Activated CD8-positive, alpha-beta memory T cell treated with anti-CD3 and anti-CD28 coated beads for 36 hours (primary cell): ENCODE measurements around the gene COL8A2. TPM values are rescaled to one million over a fixed set of nuclear protein-coding genes. Genes with fewer than 3 reads are reported as not detected.

Experiments
- CTCF ChIA-PET: fragments of 350-600 bp; sonication (Branson Sonifier 250); formaldehyde crosslinking; loops from one replicate; lab custom pipeline; 2021; ENCODE audit warnings: antibody characterized with exemption; lab: Charles Lee
- POLR2A ChIA-PET: fragments of 350-600 bp; sonication (Branson Sonifier 250); formaldehyde crosslinking; loops from one replicate; lab custom pipeline; 2021; ENCODE audit warnings: antibody characterized with exemption; lab: Charles Lee
- total RNA-seq, 2 experiments: library from RNA; stranded (reverse); gene quantifications; one replicate each; pipeline ENCODE4 v1.2.3, GENCODE V29; 2021

Gene COL8A2
- total RNA-seq, 2 experiments from 2014 or later = 0.38 to 0.48 TPM

- ChIA-PET CTCF (interaction anchor here (0.7 to 0.8 kb wide), 3 partner anchors 18 to 60 kb away, joined by 3 read pairs; no protein-coding TSS in a partner anchor), POLR2A (no interaction called here)
These were observed 3.3 kb upstream of the COL8A2 start for GRCh38 chr1:36128126-36128904.

GRCh38 chr1:36126797-36127500 is 1.9 kb upstream of the COL8A2 start:
- POLR2A ChIA-PET = interaction anchor here (0.6 kb wide), 1 partner anchor 9 kb away, joined by 7 read pairs; no protein-coding TSS in a partner anchor

GRCh38 chr1:36126005-36126716 is 1.1 kb upstream of the COL8A2 start:
- CTCF ChIA-PET = no interaction called here
- POLR2A ChIA-PET = no interaction called here

More at GRCh38 chr1:36126797-36127500, 1.9 kb upstream of the COL8A2 start:
- CTCF ChIA-PET = no interaction called here

GRCh38 chr1:36124404-36125128 is 456 bp downstream of the COL8A2 start:
- ChIA-PET CTCF (no interaction called here), POLR2A (no interaction called here)

GRCh38 chr1:36123356-36123755 is 1.7 kb downstream of the COL8A2 start:
- POLR2A ChIA-PET = no interaction called here
- CTCF ChIA-PET = no interaction called here

- CTCF ChIA-PET = interaction anchor here (0.6 kb wide), 1 partner anchor 403 kb away, joined by 4 read pairs; no protein-coding TSS in a partner anchor
- POLR2A ChIA-PET = no interaction called here
These were observed 2.7 kb downstream of the COL8A2 start for GRCh38 chr1:36122062-36123030.

GRCh38 chr1:36119456-36119855 is 5.6 kb downstream of the COL8A2 start:
- ChIA-PET POLR2A (no interaction called here), CTCF (interaction anchor here (0.7 to 1.0 kb wide), 2 partner anchors 15 to 19 kb away, joined by 3 to 7 read pairs; no protein-coding TSS in a partner anchor)

GRCh38 chr1:36118447-36119204 is 6.4 kb downstream of the COL8A2 start:
- POLR2A ChIA-PET = interaction anchor here (0.7 kb wide), 1 partner anchor 9 kb away, joined by 7 read pairs; no protein-coding TSS in a partner anchor
- CTCF ChIA-PET = interaction anchor here (0.6 to 1.2 kb wide), 4 partner anchors 16 to 157 kb away, joined by 3 to 7 read pairs (median 5); no protein-coding TSS in a partner anchor

- ChIA-PET CTCF (interaction anchor here (0.7 to 1.5 kb wide), 2 partner anchors 20 to 38 kb away, joined by 3 read pairs; no protein-coding TSS in a partner anchor), POLR2A (no interaction called here)
These were observed 8.1 kb downstream of the COL8A2 start for GRCh38 chr1:36116901-36117300.

- POLR2A ChIA-PET = no interaction called here
- CTCF ChIA-PET = interaction anchor here (0.6 to 0.9 kb wide), 2 partner anchors 19 to 154 kb away, joined by 3 read pairs; no protein-coding TSS in a partner anchor
These were observed 9.1 kb downstream of the COL8A2 start for GRCh38 chr1:36115931-36116330.

GRCh38 chr1:36115200-36115669 is 9.8 kb downstream of the COL8A2 start:
- ChIA-PET CTCF (interaction anchor here (0.9 kb wide), 1 partner anchor 19 kb away, joined by 3 read pairs; no protein-coding TSS in a partner anchor), POLR2A (no interaction called here)

- ChIA-PET POLR2A (no interaction called here), CTCF (no interaction called here)
These were observed 10.7 kb downstream of the COL8A2 start for GRCh38 chr1:36114371-36114770.

GRCh38 chr1:36112823-36113222 is 12.2 kb downstream of the COL8A2 start:
- ChIA-PET CTCF (no interaction called here), POLR2A (no interaction called here)

- CTCF ChIA-PET = interaction anchor here (1.4 to 2.7 kb wide), 2 partner anchors 11 to 23 kb away, joined by 4 to 16 read pairs; no protein-coding TSS in a partner anchor
- POLR2A ChIA-PET = interaction anchor here (1.0 kb wide), 1 partner anchor 34 kb away, joined by 3 read pairs; no protein-coding TSS in a partner anchor
These were observed 13.9 kb downstream of the COL8A2 start for GRCh38 chr1:36111151-36111550.

GRCh38 chr1:36109041-36109679 is 15.9 kb downstream of the COL8A2 start:
- CTCF ChIA-PET = interaction anchor here (0.8 to 2.5 kb wide), 2 partner anchors 8 to 25 kb away, joined by 3 to 9 read pairs; no protein-coding TSS in a partner anchor
- POLR2A ChIA-PET = no interaction called here

- POLR2A ChIA-PET = no interaction called here
- CTCF ChIA-PET = interaction anchor here (2.5 kb wide), 1 partner anchor 26 kb away, joined by 9 read pairs; no protein-coding TSS in a partner anchor
These were observed 16.7 kb downstream of the COL8A2 start for GRCh38 chr1:36108314-36108713.
